ENCODE measurements around the gene PDZD2.

DNA sequence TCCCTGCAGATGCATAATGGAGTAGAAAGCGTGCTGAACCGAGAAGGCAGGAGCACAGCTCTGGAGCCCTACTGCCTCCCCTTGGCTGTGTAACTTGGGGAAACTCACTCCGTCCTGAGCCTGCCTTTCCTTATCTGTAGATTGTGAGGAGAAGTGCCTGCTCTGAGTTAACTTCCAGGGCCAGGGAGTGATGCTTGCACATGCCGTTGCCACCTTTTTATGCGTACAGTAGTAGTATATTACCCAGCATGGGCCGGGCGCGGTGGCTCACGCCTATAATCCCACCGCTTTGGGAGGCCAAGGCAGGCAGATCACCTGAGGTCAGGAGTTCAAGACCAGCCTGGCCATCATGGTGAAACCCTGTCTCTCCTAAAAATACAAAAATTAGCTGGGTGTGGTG lies 87.1 kb downstream of the PDZD2 start:
- no peak for TF ChIP-seq CTCF (IDR thresholded peaks at IDR 0.05)
- TF ChIP-seq EP300 (IDR thresholded peaks at IDR 0.05) = no peak

Measured in sigmoid colon (tissue), 4 donors.